Smooth muscle cell (in vitro differentiated cells): Measurements from ENCODE around the gene SERTAD1. TPM values are rescaled to one million over a fixed set of nuclear protein-coding genes. Genes with fewer than 3 reads are reported as not detected.

Experiments
- DNase-seq: peaks from one replicate; lab custom pipeline; 2025; ENCODE audit not compliant: unreplicated experiment; lab: John Stamatoyannopoulos, UW
- H2AFZ ChIP-seq: fragments of 200-600 bp; sonication (generic); 2 replicates; pipeline ENCODE4 v1.6.0; 2016; ENCODE audit warnings: antibody characterized with exemption, low read depth, mild to moderate bottlenecking
- H3F3A ChIP-seq: fragments of 200-600 bp; sonication (generic); 2 replicates; pipeline ENCODE4 v1.6.0; 2017; ENCODE audit warnings: antibody characterized with exemption, low read depth
- H3K27ac ChIP-seq: fragments of 200-600 bp; sonication (generic); 2 replicates; pipeline ENCODE4 v1.5.1; 2016; ENCODE audit warnings: low read depth, mild to moderate bottlenecking
- H3K27me3 ChIP-seq: fragments of 200-600 bp; sonication (generic); 2 replicates; pipeline ENCODE4 v1.6.1; 2016; ENCODE audit warnings: low read depth, mild to moderate bottlenecking
- H3K36me3 ChIP-seq: fragments of 200-600 bp; sonication (generic); 2 replicates; pipeline ENCODE4 v1.5.1; 2016; ENCODE audit warnings: low read depth
- H3K4me1 ChIP-seq: fragments of 200-600 bp; sonication (generic); 2 replicates; pipeline ENCODE4 v1.5.1; 2016; ENCODE audit warnings: low read depth
- H3K4me2 ChIP-seq: fragments of 200-600 bp; sonication (generic); 2 replicates; pipeline ENCODE4 v1.6.0; 2016; ENCODE audit warnings: mild to moderate bottlenecking
- H3K4me3 ChIP-seq: fragments of 200-600 bp; sonication (generic); 2 replicates; pipeline ENCODE4 v1.5.1; 2016; ENCODE audit warnings: mild to moderate bottlenecking
- H3K79me2 ChIP-seq: fragments of 200-600 bp; sonication (generic); 2 replicates; pipeline ENCODE4 v1.6.0; 2016; ENCODE audit warnings: low read depth, mild to moderate bottlenecking
- H3K9ac ChIP-seq: fragments of 200-600 bp; sonication (generic); 2 replicates; pipeline ENCODE4 v1.6.0; 2016; ENCODE audit warnings: low read depth
- H3K9me3 ChIP-seq: fragments of 200-600 bp; sonication (generic); replicated peaks from 2 replicates; pipeline ENCODE4 v1.5.1; 2016; ENCODE audit warnings: low read depth
- H4K20me1 ChIP-seq: fragments of 200-600 bp; sonication (generic); 2 replicates; pipeline ENCODE4 v1.6.0; 2016; ENCODE audit warnings: low read depth
- CTCF ChIP-seq: fragments of 200-600 bp; sonication (generic); IDR thresholded peaks from 2 replicates; pipeline ENCODE4 v1.5.1; 2017; ENCODE audit warnings: borderline replicate concordance, mild to moderate bottlenecking, antibody characterized with exemption; ENCODE audit not compliant: insufficient read depth, poor library complexity, severe bottlenecking
- WGBS: methylation state at CpG from one replicate; pipeline ENCODE4 v1.1.7; 2016; ENCODE audit warnings: low lambda C conversion rate; 5-methylcytosine and 5-hydroxymethylcytosine counted together
- polyA plus RNA-seq: library from polyadenylated mRNA; unstranded; fragments of >200 nt; fragmentation: Nextera tagmentation; extraction: Ambion mirVana; gene quantifications from 2 replicates; pipeline ENCODE4 v1.2.1, GENCODE V29; 2016
- total RNA-seq: library from RNA; depleted of rRNA; stranded (reverse); fragments of >200 nt; gene quantifications from 2 replicates; pipeline ENCODE4 v1.2.3, GENCODE V29; 2014

SERTAD1 gene
- total and polyA plus RNA-seq, 2 experiments from 2014 or later: 44.0 to 67.2 TPM

GRCh38 chr19:40390084-40390742 is 35.6 kb downstream of the SERTAD1 start, which contains the start of gene HIPK4:
Gene HIPK4 (minus strand): TSS chr19:40390181. CDS start chr19:40389902, 279 bp downstream.
- WGBS: 91% methylated on average over 10 of the region's 10 CpGs
- no peaks in the 10 kb centered on the region for H3K36me3 ChIP-seq
- DNase-seq: no peak
- no peak for TF ChIP-seq CTCF
- H4K20me1 ChIP-seq: no peaks in the 10 kb centered on the region
- no peak within 1 kb of the TSS for H3K27ac ChIP-seq
- H2AFZ ChIP-seq: no peak within 1 kb of the TSS
- no peak within 1 kb of the TSS for H3K9ac ChIP-seq
- H3K4me1 ChIP-seq: no peaks in the 10 kb centered on the region
- no peaks in the 10 kb centered on the region for H3K9me3 ChIP-seq
- H3F3A ChIP-seq: no peaks in the 10 kb centered on the region
- H3K4me3 ChIP-seq: no peak within 1 kb of the TSS
- no peaks in the 10 kb centered on the region for H3K27me3 ChIP-seq
- no peaks in the 10 kb centered on the region for H3K79me2 ChIP-seq
- H3K4me2 ChIP-seq: no peak within 1 kb of the TSS

DNA sequence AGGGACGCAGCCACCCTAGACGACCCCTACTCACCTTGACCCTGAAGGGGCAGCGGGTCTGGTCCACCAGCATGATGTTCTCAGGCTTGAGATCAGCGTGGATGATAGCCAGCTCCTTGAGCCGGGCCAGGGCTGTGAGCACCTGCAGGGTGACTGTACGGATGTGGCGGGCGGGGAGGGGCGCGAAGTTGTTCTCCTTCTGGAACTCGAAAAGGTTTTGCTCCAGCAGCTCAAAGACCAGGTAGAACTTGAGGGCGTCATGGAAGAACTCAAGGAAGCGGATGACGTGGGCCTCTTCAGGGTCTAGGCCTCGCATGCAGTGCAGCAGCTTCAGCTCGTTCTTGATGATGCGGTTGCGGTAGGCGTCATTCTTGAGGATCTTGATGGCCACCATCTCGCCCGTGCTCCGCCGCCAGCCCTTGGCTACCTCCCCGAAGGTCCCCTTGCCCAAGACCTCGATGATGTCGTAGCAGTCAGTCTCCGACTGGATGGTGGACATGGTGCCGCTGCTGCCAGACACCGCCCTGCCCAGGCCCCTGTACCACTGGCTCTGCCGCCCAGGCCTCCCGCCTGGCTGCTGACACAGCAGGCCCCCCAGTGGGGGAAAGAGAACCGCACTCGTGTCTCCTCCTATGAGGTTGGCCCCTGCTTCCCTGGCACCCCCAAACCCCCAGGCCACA is 36.2 kb downstream of the SERTAD1 start:
- no peak overlapping the region for H3K4me2 ChIP-seq
- no peaks in the 10 kb centered on the region for H4K20me1 ChIP-seq
- no peak overlapping the region for H3K27ac ChIP-seq
- no peak for TF ChIP-seq CTCF
- H3K36me3 ChIP-seq: no peaks in the 10 kb centered on the region
- no peak for DNase-seq
- H2AFZ ChIP-seq: no peak overlapping the region
- no peaks in the 10 kb centered on the region for H3K27me3 ChIP-seq
- H3K4me1 ChIP-seq: no peaks in the 10 kb centered on the region
- no peak overlapping the region for H3K4me3 ChIP-seq
- H3F3A ChIP-seq: no peaks in the 10 kb centered on the region
- H3K9ac ChIP-seq: no peak overlapping the region
- WGBS: 95% methylated on average over 33 of the region's 33 CpGs
- H3K9me3 ChIP-seq: no peaks in the 10 kb centered on the region
- no peaks in the 10 kb centered on the region for H3K79me2 ChIP-seq

DNA sequence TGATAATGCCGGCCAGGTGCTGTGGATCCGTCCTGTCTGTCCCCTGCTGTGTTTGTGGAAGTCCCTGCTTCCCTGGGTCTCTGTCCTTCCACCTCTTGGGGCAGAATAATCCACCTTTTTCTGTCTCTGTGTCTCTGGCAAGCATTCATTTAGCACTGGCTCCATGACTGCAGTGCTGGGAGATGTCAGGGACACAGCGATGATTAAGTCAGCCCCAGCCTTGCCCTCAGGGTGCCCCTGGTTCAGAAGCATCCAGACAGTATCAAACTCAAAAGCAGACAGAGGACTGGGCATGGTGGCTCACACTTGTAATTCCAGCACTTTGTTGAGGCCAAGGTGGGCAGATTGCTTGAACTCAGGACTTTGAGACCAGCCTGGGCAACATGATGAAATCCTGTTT is 37.3 kb downstream of the SERTAD1 start:
- Histone ChIP-seq H3K79me2 (no peaks in the 10 kb centered on the region), H3K9ac (no peak overlapping the region), H3K9me3 (no peaks in the 10 kb centered on the region), H3K4me3 (no peak overlapping the region), H3F3A (no peaks in the 10 kb centered on the region), H3K36me3 (no peaks in the 10 kb centered on the region), H3K4me1 (no peaks in the 10 kb centered on the region), H3K4me2 (no peak overlapping the region), H4K20me1 (no peaks in the 10 kb centered on the region), H3K27ac (no peak overlapping the region), H3K27me3 (no peaks in the 10 kb centered on the region), H2AFZ (no peak overlapping the region)
- DNase-seq: no peak
- TF ChIP-seq CTCF: no peak
- WGBS: 76% methylated on average over 3 of the region's 3 CpGs
